Right lobe of liver (tissue), 4 donors: ENCODE measurements around the gene SIGLEC12.

ENCODE experiments used
- POLR2A ChIP-seq: fragments of 450-650 bp; IDR thresholded peaks from one replicate; pipeline ENCODE4 v1.6.1; 2017; ENCODE audit warnings: antibody characterized with exemption, mild to moderate bottlenecking
- TF ChIP-seq, protein P1 (sequence below), 4 donors: fragments of 200-600 bp in 3 of 4; fragments of 450-650 bp in 1 of 4; IDR thresholded peaks; one replicate each; pipeline versions ENCODE4 v1.5.1 to v1.8.0; 2016 to 2022; ENCODE audit warnings: antibody characterized with exemption in 4 of 4, mild to moderate bottlenecking in 2 of 4
- donor health status: DM: no; HTN: no; CAD: no.
- donor health status: DM: no; HTN: no; CAD: no.
- donor health status: DM: no; HTN: yes; CAD: no.

DNA sequence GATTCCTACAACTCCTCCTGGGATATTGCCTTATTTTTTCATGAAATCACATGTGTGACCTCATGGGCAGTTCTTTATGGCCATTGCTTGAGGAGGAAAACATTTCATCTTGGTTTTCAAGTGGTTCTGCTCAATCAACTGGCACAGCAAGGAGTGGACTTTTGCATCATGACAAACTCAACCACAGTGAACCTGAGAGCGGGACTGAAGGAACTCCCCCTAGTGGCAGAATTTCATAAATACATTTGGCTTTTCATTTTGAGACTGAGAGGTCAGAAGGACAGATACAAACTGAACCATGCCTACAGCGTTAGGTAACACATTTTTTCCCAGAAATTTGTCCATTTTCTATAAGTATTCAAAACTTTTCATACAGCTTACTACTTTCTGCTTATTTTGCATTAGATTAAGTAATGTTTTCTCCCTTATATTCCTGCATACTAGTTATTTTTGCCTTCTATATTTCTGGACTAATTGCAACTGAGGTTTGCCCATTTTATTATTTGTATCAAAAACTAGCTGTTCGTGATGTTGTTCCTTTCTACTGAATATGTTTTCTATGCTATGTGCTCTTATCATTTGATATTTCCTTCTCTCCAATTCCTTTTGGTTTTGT is 13.4 kb upstream of the SIGLEC12 start:
- TF ChIP-seq, protein P1, sequence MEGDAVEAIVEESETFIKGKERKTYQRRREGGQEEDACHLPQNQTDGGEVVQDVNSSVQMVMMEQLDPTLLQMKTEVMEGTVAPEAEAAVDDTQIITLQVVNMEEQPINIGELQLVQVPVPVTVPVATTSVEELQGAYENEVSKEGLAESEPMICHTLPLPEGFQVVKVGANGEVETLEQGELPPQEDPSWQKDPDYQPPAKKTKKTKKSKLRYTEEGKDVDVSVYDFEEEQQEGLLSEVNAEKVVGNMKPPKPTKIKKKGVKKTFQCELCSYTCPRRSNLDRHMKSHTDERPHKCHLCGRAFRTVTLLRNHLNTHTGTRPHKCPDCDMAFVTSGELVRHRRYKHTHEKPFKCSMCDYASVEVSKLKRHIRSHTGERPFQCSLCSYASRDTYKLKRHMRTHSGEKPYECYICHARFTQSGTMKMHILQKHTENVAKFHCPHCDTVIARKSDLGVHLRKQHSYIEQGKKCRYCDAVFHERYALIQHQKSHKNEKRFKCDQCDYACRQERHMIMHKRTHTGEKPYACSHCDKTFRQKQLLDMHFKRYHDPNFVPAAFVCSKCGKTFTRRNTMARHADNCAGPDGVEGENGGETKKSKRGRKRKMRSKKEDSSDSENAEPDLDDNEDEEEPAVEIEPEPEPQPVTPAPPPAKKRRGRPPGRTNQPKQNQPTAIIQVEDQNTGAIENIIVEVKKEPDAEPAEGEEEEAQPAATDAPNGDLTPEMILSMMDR (IDR thresholded peaks at IDR 0.05), result peak; percentile 60 to 86 (median 78)
- TF ChIP-seq POLR2A, result no peak
